ENCODE data around the gene LRRC27. TPM values are rescaled to one million over a fixed set of nuclear protein-coding genes. Genes with fewer than 3 reads are reported as not detected.

LRRC27 gene
- polyA plus RNA-seq, 3 donors, result 3.6 to 12.8 (median 3.6) TPM

- WGBS (ENCODE audit: insufficient coverage), result 96% methylated on average over 17 of the region's 17 CpGs
- no peak overlapping the region for H2AFZ ChIP-seq (ENCODE audit: insufficient read depth, low read depth, low read length, poor library complexity, severe bottlenecking)
- no peak overlapping the region for H3K9ac ChIP-seq (ENCODE audit: insufficient read depth, low read length, poor library complexity, severe bottlenecking)
Measured at GRCh38 chr10:132350946-132351345, 19.0 kb downstream of the LRRC27 start.

GRCh38 chr10:132351611-132352010 lies 19.6 kb downstream of the LRRC27 start:
- Mint-ChIP-seq H3K27ac (peak overlapping the region in 1 of 7 donors; percentile 25), H3K9me3 (no peaks in the 10 kb centered on the region), H3K4me3 (no peak overlapping the region), H3K36me3 (peaks cover 43 to 45% of the 10 kb centered on the region in 2 donors), H3K27me3 (ENCODE audit: low read depth in 3 of 3) (peaks cover 0 to 2% (median 2%) of the 10 kb centered on the region in 3 donors), H3K4me1 (peaks cover 9% of the 10 kb centered on the region)
- no peak for TF ChIP-seq CTCF (IDR thresholded peaks at IDR 0.05)
- no peak for DNase-seq
- H3K9me3 ChIP-seq (replicated peaks in 1 of 2; ENCODE audit: control insufficient read depth in 1 of 2, insufficient read depth in 1 of 2, low read length in 2 of 2), result no peaks in the 10 kb centered on the region
- no peak overlapping the region for H3K27ac ChIP-seq (ENCODE audit: low read depth in 1 of 2, low read length in 2 of 2)
- no peak overlapping the region for H2AFZ ChIP-seq (ENCODE audit: insufficient read depth, low read depth, low read length, poor library complexity, severe bottlenecking)
- H3K36me3 ChIP-seq (replicated peaks in 1 of 2; ENCODE audit: control insufficient read depth in 1 of 2, insufficient read depth in 2 of 2, low read length in 2 of 2), result peaks cover 7 to 38% of the 10 kb centered on the region in 2 donors
- WGBS (ENCODE audit: insufficient coverage), result 98% methylated on average over 11 of the region's 25 CpGs
- H3K4me2 ChIP-seq (replicated peaks; ENCODE audit: extremely low read depth, low read length, poor library complexity, severe bottlenecking), result no peak overlapping the region
- H4K20me1 ChIP-seq (ENCODE audit: insufficient read depth, low read length), result no peaks in the 10 kb centered on the region
- H3K79me2 ChIP-seq (ENCODE audit: insufficient read depth, low read length), result no peaks in the 10 kb centered on the region
- peaks cover 2% of the 10 kb centered on the region in 2 donors for H3K4me1 ChIP-seq (ENCODE audit: control insufficient read depth in 1 of 2, insufficient read depth in 2 of 2, low read length in 2 of 2)
- no peak overlapping the region for H3K4me3 ChIP-seq (replicated peaks in 1 of 3; ENCODE audit: low read depth in 2 of 3, low read length in 3 of 3)
- no peaks in the 10 kb centered on the region for H3K27me3 ChIP-seq (ENCODE audit: control insufficient read depth in 2 of 2, insufficient read depth in 2 of 2, low read length in 2 of 2)
- H3K9ac ChIP-seq (ENCODE audit: insufficient read depth, low read length, poor library complexity, severe bottlenecking), result no peak overlapping the region
- intact Hi-C loops (cut with micrococcal nuclease), result loop anchor here (1.0 to 5.0 kb wide), 3 partner anchors 44 to 129 kb away; partner anchors contain the start of gene STK32C (in 1 of the 2)

More at GRCh38 chr10:132350946-132351345, 19.0 kb downstream of the LRRC27 start:
- no peak for DNase-seq
- Mint-ChIP-seq H3K36me3 (peaks cover 44 to 45% of the 10 kb centered on the region in 2 donors), H3K4me3 (no peak overlapping the region), H3K9me3 (no peaks in the 10 kb centered on the region), H3K27me3 (ENCODE audit: low read depth in 3 of 3) (peaks cover 0 to 2% (median 2%) of the 10 kb centered on the region in 3 donors), H3K27ac (no peak overlapping the region), H3K4me1 (peaks cover 5% of the 10 kb centered on the region)
- Histone ChIP-seq H3K79me2 (ENCODE audit: insufficient read depth, low read length) (no peaks in the 10 kb centered on the region), H3K4me2 (replicated peaks; ENCODE audit: extremely low read depth, low read length, poor library complexity, severe bottlenecking) (no peak overlapping the region), H3K27me3 (ENCODE audit: control insufficient read depth in 2 of 2, insufficient read depth in 2 of 2, low read length in 2 of 2) (no peaks in the 10 kb centered on the region), H4K20me1 (ENCODE audit: insufficient read depth, low read length) (no peaks in the 10 kb centered on the region), H3K4me3 (replicated peaks in 1 of 3; ENCODE audit: low read depth in 2 of 3, low read length in 3 of 3) (no peak overlapping the region), H3K4me1 (ENCODE audit: control insufficient read depth in 1 of 2, insufficient read depth in 2 of 2, low read length in 2 of 2) (peaks cover 0 to 2% of the 10 kb centered on the region in 2 donors), H3K36me3 (replicated peaks in 1 of 2; ENCODE audit: control insufficient read depth in 1 of 2, insufficient read depth in 2 of 2, low read length in 2 of 2) (peaks cover 7 to 41% of the 10 kb centered on the region in 2 donors), H3K27ac (ENCODE audit: low read depth in 1 of 2, low read length in 2 of 2) (no peak overlapping the region), H3K9me3 (replicated peaks in 1 of 2; ENCODE audit: control insufficient read depth in 1 of 2, insufficient read depth in 1 of 2, low read length in 2 of 2) (no peaks in the 10 kb centered on the region)
- intact Hi-C loops (cut with micrococcal nuclease), result loop anchor here in 1 of 2 donors (1.0 to 5.0 kb wide), 2 partner anchors 44 to 128 kb away; partner anchors contain the start of gene STK32C
- no peak for TF ChIP-seq CTCF (IDR thresholded peaks at IDR 0.05)
